Measurements from ENCODE around the gene NUMBL.

DNA sequence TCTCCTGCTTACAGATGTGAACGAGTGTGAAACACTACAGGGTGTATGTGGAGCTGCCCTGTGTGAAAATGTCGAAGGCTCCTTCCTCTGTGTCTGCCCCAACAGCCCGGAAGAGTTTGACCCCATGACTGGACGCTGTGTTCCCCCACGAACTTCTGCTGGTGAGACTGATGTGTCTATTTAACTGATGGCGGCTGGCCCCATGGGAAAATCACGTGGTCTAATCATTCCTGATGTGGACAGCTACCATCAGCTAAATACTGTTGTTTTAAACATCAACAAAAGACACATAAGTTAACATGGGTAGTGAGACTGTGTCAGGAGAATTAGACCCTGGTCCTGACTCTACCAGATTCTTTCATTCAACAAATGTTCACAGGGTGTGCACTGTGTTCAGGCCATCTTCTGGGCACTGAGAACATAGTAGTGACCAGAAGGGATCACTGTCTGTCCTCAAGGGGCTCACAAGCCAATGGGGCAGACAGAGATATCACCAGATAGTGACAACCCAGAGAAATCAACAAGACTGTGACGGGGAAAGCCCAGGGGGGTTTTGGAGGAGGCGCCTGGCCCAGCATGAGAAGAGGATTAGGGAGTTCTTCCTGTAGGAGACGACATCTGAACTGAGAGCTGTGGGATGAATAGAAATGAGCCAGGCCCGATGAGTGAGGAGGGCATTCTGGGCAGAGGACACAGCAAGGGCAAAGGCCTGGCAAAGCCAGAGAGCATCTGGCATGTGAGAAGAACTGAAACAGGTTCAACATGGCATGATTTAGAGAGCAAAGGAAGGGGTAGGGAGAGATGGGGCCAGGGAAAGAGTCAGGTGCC is 70.9 kb downstream of the NUMBL start:
- TF ChIP-seq, protein P1, sequence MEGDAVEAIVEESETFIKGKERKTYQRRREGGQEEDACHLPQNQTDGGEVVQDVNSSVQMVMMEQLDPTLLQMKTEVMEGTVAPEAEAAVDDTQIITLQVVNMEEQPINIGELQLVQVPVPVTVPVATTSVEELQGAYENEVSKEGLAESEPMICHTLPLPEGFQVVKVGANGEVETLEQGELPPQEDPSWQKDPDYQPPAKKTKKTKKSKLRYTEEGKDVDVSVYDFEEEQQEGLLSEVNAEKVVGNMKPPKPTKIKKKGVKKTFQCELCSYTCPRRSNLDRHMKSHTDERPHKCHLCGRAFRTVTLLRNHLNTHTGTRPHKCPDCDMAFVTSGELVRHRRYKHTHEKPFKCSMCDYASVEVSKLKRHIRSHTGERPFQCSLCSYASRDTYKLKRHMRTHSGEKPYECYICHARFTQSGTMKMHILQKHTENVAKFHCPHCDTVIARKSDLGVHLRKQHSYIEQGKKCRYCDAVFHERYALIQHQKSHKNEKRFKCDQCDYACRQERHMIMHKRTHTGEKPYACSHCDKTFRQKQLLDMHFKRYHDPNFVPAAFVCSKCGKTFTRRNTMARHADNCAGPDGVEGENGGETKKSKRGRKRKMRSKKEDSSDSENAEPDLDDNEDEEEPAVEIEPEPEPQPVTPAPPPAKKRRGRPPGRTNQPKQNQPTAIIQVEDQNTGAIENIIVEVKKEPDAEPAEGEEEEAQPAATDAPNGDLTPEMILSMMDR (IDR thresholded peaks at IDR 0.05) = no peak
- TF ChIP-seq ZFX (IDR thresholded peaks at IDR 0.05; ENCODE audit: borderline replicate concordance) = no peak
